Liver (tissue), 9 donors: Measurements from ENCODE around the gene ZNF677. TPM values are rescaled to one million over a fixed set of nuclear protein-coding genes. Genes with fewer than 3 reads are reported as not detected.
"Not testable (repeated sequence)": the region's sequence is repeated elsewhere in the genome, so short reads cannot be mapped to it uniquely, and the experiment has no call there.

ENCODE experiments used
- DNase-seq: peaks from one replicate; pipeline ENCODE4 v3.0.0-alpha.2; 2017; ENCODE audit warnings: low spot score
- H3K27ac ChIP-seq, 2 donors: one replicate each; pipeline ENCODE4 v1.7.0; 2013; ENCODE audit warnings: inconsistent platforms in 2 of 2, low read length in 2 of 2, control low read depth in 1 of 2, low read depth in 1 of 2, mild to moderate bottlenecking in 1 of 2
- H3K27me3 ChIP-seq, 4 donors: one replicate each; pipeline versions ENCODE4 v1.6.1 to v1.7.0; 2013; ENCODE audit warnings: low read length in 3 of 4, inconsistent platforms in 1 of 4, mild to moderate bottlenecking in 1 of 4, moderate library complexity in 1 of 4; ENCODE audit not compliant: control insufficient read depth in 4 of 4, insufficient read depth in 4 of 4
- H3K36me3 ChIP-seq, 4 donors: one replicate each; pipeline versions ENCODE4 v1.6.1 to v1.7.0; 2013; ENCODE audit warnings: low read length in 3 of 4, mild to moderate bottlenecking in 3 of 4, low read depth in 1 of 4, moderate library complexity in 1 of 4; ENCODE audit not compliant: control insufficient read depth in 4 of 4, insufficient read depth in 3 of 4
- H3K4me1 ChIP-seq, 4 donors: one replicate each; pipeline versions ENCODE4 v1.6.1 to v1.7.0; 2013; ENCODE audit warnings: low read length in 3 of 4, mild to moderate bottlenecking in 3 of 4, moderate library complexity in 1 of 4; ENCODE audit not compliant: control insufficient read depth in 4 of 4, insufficient read depth in 4 of 4
- H3K4me3 ChIP-seq, 3 donors: one replicate each; pipeline versions ENCODE4 v1.6.1 to v1.7.0; 2013; ENCODE audit warnings: low read length in 3 of 3, control low read depth in 1 of 3, low read depth in 1 of 3, mild to moderate bottlenecking in 1 of 3
- H3K9ac ChIP-seq, 2 donors: one replicate each; pipeline ENCODE4 v1.7.0; 2013; ENCODE audit warnings: low read length in 2 of 2, mild to moderate bottlenecking in 2 of 2, moderate library complexity in 2 of 2, control low read depth in 1 of 2, low read depth in 1 of 2
- H3K9me3 ChIP-seq, 4 donors: one replicate each; pipeline versions ENCODE4 v1.6.1 to v1.7.0; 2013; ENCODE audit warnings: low read length in 3 of 4; ENCODE audit not compliant: control insufficient read depth in 4 of 4
- EGR1 ChIP-seq, 2 donors: IDR thresholded peaks; 2 replicates each; pipeline ENCODE4 v1.6.1; 2016 to 2018; ENCODE audit warnings: antibody characterized with exemption in 2 of 2, low read depth in 2 of 2
- FOXA1 ChIP-seq: IDR thresholded peaks from 2 replicates; pipeline ENCODE4 v1.6.1; 2016; ENCODE audit warnings: antibody characterized with exemption
- FOXA2 ChIP-seq: IDR thresholded peaks from 2 replicates; pipeline ENCODE4 v1.6.1; 2016; ENCODE audit warnings: antibody characterized with exemption
- GABPA ChIP-seq, 2 donors: IDR thresholded peaks in 1 of 2; conservative IDR thresholded peaks in 1 of 2; 2 replicates each; pipeline ENCODE4 v1.6.1; 2016; ENCODE audit warnings: antibody characterized with exemption in 2 of 2, mild to moderate bottlenecking in 1 of 2, moderate library complexity in 1 of 2
- HNF4A ChIP-seq, 2 donors: conservative IDR thresholded peaks; 2 replicates each; pipeline ENCODE4 v1.6.1; 2016; ENCODE audit warnings: antibody characterized with exemption in 2 of 2, mild to moderate bottlenecking in 2 of 2
- HNF4G ChIP-seq: IDR thresholded peaks from 2 replicates; pipeline ENCODE4 v1.6.1; 2016; ENCODE audit warnings: antibody characterized with exemption
- JUND ChIP-seq, 2 donors: IDR thresholded peaks; 2 replicates each; pipeline ENCODE4 v1.6.1; 2016; ENCODE audit warnings: antibody characterized with exemption in 2 of 2
- NR2F2 ChIP-seq: IDR thresholded peaks from 2 replicates; pipeline ENCODE4 v1.6.1; 2016; ENCODE audit warnings: antibody characterized with exemption
- RXRA ChIP-seq, 2 donors: IDR thresholded peaks; 2 replicates each; pipeline ENCODE4 v1.6.1; 2017 to 2018; ENCODE audit warnings: antibody characterized with exemption in 2 of 2, mild to moderate bottlenecking in 1 of 2
- TAF1 ChIP-seq: conservative IDR thresholded peaks from 2 replicates; pipeline ENCODE4 v1.6.1; 2016; ENCODE audit warnings: antibody characterized with exemption, mild to moderate bottlenecking
- YY1 ChIP-seq: IDR thresholded peaks from 2 replicates; pipeline ENCODE4 v1.6.1; 2016; ENCODE audit warnings: antibody characterized with exemption, mild to moderate bottlenecking
- ZBTB33 ChIP-seq: IDR thresholded peaks from 2 replicates; pipeline ENCODE4 v1.6.1; 2016; ENCODE audit warnings: antibody characterized with exemption
- WGBS: extraction: QIAGEN DNeasy Blood & Tissue Kit; methylation state at CpG from one replicate; pipeline ENCODE4 v1.1.7; 2013; 5-methylcytosine and 5-hydroxymethylcytosine counted together
- polyA plus RNA-seq, 2 donors: library from polyadenylated mRNA; stranded (reverse) in 1 of 2; unstranded in 1 of 2; fragments of 200-250 nt in 1 of 2; fragments of >200 nt in 1 of 2; fragmentation: Nextera tagmentation in 1 of 2; extraction: Ambion mirVana in 1 of 2; gene quantifications; one replicate each; pipeline versions ENCODE4 v1.2.1 to v1.2.3, GENCODE V29; 2013 to 2015
- total RNA-seq, 2 donors: library from RNA; depleted of rRNA; stranded (reverse); fragments of >200 nt; gene quantifications; one replicate each; pipeline ENCODE4 v1.2.3, GENCODE V29; 2014
- TF ChIP-seq, protein P1 (sequence below): fragments of 150-350 bp; IDR thresholded peaks from 2 replicates; pipeline ENCODE4 v1.5.1; 2017; ENCODE audit warnings: improper control_type of control experiment, low read depth, low read length; ENCODE audit not compliant: missing input control
- TF ChIP-seq, protein P2 (sequence below): IDR thresholded peaks from 2 replicates; pipeline ENCODE4 v1.6.1; 2016; ENCODE audit warnings: antibody characterized with exemption, mild to moderate bottlenecking
- TF ChIP-seq, protein P3 (sequence below): IDR thresholded peaks from 2 replicates; pipeline ENCODE4 v1.6.1; 2016; ENCODE audit warnings: antibody characterized with exemption
- donor health status: healthy.
- donor health status: healthy.
- donor health status: healthy.
- donor health status: healthy.
- donor health status: healthy.

Gene ZNF677
- total and polyA plus RNA-seq, 4 donors, result 1.0 to 6.8 (median 1.5) TPM

DNA sequence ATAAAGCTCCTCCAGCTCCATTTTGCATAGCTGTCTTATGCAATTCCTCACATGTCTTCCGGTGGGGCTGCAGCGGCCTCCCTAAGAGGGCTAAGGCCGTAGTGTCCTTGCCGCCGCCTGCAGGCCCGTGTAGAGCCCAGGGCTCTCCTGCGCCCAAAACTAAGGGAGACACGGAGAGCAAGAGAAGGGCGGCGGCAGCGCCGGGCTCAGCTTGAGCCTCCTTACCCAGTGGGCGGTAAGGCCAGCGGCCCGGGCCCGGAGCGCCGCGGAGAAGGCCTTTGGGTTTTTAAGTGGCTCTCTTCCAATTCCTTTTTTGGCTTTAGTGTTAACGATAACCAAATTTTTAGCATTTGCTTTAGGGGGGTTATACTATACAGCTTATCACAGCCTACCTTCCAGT is 30.1 kb downstream of the ZNF677 start:
- Histone ChIP-seq H3K4me1 (no peaks in the 10 kb centered on the region), H3K27me3 (peaks cover 0 to 2% (median 0%) of the 10 kb centered on the region in 4 donors), H3K9ac (no peak overlapping the region), H3K4me3 (peak overlapping the region in 1 of 3 donors; percentile 30), H3K9me3 (peaks cover 32 to 41% (median 32%) of the 10 kb centered on the region in 4 donors), H3K27ac (no peak overlapping the region), H3K36me3 (no peaks in the 10 kb centered on the region)
- TF ChIP-seq, protein P1, sequence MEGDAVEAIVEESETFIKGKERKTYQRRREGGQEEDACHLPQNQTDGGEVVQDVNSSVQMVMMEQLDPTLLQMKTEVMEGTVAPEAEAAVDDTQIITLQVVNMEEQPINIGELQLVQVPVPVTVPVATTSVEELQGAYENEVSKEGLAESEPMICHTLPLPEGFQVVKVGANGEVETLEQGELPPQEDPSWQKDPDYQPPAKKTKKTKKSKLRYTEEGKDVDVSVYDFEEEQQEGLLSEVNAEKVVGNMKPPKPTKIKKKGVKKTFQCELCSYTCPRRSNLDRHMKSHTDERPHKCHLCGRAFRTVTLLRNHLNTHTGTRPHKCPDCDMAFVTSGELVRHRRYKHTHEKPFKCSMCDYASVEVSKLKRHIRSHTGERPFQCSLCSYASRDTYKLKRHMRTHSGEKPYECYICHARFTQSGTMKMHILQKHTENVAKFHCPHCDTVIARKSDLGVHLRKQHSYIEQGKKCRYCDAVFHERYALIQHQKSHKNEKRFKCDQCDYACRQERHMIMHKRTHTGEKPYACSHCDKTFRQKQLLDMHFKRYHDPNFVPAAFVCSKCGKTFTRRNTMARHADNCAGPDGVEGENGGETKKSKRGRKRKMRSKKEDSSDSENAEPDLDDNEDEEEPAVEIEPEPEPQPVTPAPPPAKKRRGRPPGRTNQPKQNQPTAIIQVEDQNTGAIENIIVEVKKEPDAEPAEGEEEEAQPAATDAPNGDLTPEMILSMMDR, result no peak
- TF ChIP-seq GABPA (IDR thresholded peaks at IDR 0.05 in 1 of 2, conservative IDR thresholded peaks at IDR 0.05 in 1 of 2), result no peak
- no peak for DNase-seq
- 95% methylated on average over 20 of the region's 20 CpGs for WGBS

GRCh38 chr19:53222716-53223115 is 32.0 kb downstream of the ZNF677 start:
- not testable (repeated sequence) for H3K27ac ChIP-seq, H3K9ac ChIP-seq, H3K4me1 ChIP-seq, H3K27me3 ChIP-seq, DNase-seq, H3K4me3 ChIP-seq, H3K36me3 ChIP-seq
- peaks cover 35 to 43% (median 37%) of the 10 kb centered on the region in 4 donors for H3K9me3 ChIP-seq
- 97% methylated on average over 26 of the region's 28 CpGs for WGBS

GRCh38 chr19:53212703-53213320 is 41.9 kb downstream of the ZNF677 start:
- H3K9ac ChIP-seq, result no peak overlapping the region
- over 99% methylated on average over 2 of the region's 2 CpGs for WGBS
- no peaks in the 10 kb centered on the region for H3K27me3 ChIP-seq
- peaks cover 47 to 84% (median 63%) of the 10 kb centered on the region in 4 donors for H3K9me3 ChIP-seq
- no peak for TF ChIP-seq FOXA1
- TF ChIP-seq EGR1 (IDR thresholded peaks at IDR 0.05; ENCODE audit: low read depth in 2 of 2), result no peak
- TF ChIP-seq, protein P2, sequence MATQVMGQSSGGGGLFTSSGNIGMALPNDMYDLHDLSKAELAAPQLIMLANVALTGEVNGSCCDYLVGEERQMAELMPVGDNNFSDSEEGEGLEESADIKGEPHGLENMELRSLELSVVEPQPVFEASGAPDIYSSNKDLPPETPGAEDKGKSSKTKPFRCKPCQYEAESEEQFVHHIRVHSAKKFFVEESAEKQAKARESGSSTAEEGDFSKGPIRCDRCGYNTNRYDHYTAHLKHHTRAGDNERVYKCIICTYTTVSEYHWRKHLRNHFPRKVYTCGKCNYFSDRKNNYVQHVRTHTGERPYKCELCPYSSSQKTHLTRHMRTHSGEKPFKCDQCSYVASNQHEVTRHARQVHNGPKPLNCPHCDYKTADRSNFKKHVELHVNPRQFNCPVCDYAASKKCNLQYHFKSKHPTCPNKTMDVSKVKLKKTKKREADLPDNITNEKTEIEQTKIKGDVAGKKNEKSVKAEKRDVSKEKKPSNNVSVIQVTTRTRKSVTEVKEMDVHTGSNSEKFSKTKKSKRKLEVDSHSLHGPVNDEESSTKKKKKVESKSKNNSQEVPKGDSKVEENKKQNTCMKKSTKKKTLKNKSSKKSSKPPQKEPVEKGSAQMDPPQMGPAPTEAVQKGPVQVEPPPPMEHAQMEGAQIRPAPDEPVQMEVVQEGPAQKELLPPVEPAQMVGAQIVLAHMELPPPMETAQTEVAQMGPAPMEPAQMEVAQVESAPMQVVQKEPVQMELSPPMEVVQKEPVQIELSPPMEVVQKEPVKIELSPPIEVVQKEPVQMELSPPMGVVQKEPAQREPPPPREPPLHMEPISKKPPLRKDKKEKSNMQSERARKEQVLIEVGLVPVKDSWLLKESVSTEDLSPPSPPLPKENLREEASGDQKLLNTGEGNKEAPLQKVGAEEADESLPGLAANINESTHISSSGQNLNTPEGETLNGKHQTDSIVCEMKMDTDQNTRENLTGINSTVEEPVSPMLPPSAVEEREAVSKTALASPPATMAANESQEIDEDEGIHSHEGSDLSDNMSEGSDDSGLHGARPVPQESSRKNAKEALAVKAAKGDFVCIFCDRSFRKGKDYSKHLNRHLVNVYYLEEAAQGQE, result no peak
- TF ChIP-seq RXRA (IDR thresholded peaks at IDR 0.05), result no peak
- no peak for TF ChIP-seq FOXA2
- TF ChIP-seq JUND (IDR thresholded peaks at IDR 0.05), result no peak
- TF ChIP-seq GABPA (IDR thresholded peaks at IDR 0.05 in 1 of 2, conservative IDR thresholded peaks at IDR 0.05 in 1 of 2), result no peak
- TF ChIP-seq ZBTB33, result no peak
- no peak for TF ChIP-seq TAF1
- TF ChIP-seq, protein P1, result no peak
- no peak for TF ChIP-seq YY1
- no peak for TF ChIP-seq HNF4G
- TF ChIP-seq, protein P3, sequence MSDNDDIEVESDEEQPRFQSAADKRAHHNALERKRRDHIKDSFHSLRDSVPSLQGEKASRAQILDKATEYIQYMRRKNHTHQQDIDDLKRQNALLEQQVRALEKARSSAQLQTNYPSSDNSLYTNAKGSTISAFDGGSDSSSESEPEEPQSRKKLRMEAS, result no peak
- TF ChIP-seq HNF4A (conservative IDR thresholded peaks at IDR 0.05), result no peak
- no peak for TF ChIP-seq NR2F2
- peaks cover 0 to 21% (median 10%) of the 10 kb centered on the region in 4 donors for H3K36me3 ChIP-seq
- no peak overlapping the region for H3K27ac ChIP-seq
- peak overlapping the region in 2 of 3 donors; percentile 54 to 66 for H3K4me3 ChIP-seq
- no peak for DNase-seq
- no peaks in the 10 kb centered on the region for H3K4me1 ChIP-seq
